ENCODE results near the gene FZR1. TPM values are rescaled to one million over a fixed set of nuclear protein-coding genes. Genes with fewer than 3 reads are reported as not detected.

The FZR1 gene
- 76.0 and 81.3 TPM in 2 replicates for total RNA-seq (2014; rRNA removed; shearing (Covaris generic))

DNA sequence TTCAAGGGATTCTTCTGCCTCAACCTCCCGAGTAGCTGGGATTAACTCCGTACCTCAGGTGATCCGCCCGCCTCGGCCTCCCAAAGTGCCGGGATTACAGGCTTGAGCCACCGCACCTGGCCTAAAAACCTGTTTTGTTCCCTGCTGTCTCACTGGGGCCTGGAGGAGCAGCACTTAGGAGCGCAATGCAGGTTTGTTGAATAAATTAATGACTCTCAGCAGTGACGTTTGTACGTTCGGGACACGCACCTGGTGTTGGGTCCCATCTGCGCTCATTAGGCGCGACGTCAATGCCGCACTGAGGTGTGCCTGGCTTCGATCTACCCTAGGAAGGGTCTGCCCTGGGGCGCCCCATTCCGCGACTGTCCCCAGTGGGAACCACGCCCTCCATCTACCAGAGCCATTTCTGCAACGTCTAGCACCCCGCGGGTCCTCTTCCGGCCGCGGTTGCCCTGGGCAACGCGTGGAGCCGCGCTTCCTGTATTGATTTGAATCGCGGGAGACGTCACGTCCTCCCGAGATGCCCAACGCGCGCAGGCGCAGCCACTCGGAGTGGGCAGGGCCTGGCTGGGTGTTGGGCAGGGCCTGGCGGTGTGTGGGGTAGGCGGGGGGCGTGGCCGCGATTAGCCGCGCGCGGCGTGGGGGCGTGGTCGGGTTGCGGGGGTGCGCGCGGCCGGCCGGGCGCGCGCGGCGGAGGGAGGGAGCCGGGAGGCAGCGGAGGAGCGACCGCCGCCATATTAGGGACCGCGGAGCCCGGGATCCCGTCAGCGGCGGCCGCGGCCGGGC, at the start of gene FZR1:
TSS of gene FZR1 (plus strand) at position 714 of the 786 bp plus-strand sequence. CDS start 16,679 bp downstream, outside the sequence.
- in situ Hi-C loops (cut with HindIII; ENCODE audit: low sequenced_read_pairs) = no loop called here
- peak; percentile 98 for DNase-seq (ENCODE audit: low spot score)

DNA sequence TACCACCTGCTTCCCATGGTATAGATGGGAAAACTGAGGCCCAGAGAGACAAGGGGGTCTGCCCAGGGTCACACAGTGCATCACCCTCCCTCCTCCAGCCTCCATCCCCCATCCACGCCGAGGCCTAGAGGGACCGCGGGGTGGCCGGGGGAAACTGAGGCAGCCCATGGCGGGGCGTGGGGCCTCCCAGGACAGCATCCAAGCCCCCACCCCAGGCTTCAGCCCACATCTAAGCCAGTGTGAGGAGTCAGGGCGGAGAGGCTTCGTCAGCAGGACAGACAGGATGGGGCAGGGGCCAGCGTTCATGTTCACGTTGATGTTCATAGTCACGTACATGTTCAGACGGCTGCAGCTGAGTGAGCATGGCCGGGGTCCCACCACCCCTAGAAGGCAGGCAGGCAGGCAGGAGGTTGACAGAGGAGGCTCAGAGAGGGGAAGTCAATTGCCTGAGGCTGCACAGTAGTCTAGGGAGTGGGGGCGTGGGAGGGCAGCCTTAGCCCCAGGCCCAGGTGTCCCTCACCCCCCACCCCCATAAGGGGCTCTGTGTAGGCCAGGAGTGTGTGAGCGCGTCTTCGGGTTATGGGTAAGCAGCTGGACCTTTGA, 49.1 kb upstream of the FZR1 start:
- DNase-seq (ENCODE audit: low spot score) = no peak
- in situ Hi-C loops (cut with HindIII; ENCODE audit: low sequenced_read_pairs) = no loop called here

DNA sequence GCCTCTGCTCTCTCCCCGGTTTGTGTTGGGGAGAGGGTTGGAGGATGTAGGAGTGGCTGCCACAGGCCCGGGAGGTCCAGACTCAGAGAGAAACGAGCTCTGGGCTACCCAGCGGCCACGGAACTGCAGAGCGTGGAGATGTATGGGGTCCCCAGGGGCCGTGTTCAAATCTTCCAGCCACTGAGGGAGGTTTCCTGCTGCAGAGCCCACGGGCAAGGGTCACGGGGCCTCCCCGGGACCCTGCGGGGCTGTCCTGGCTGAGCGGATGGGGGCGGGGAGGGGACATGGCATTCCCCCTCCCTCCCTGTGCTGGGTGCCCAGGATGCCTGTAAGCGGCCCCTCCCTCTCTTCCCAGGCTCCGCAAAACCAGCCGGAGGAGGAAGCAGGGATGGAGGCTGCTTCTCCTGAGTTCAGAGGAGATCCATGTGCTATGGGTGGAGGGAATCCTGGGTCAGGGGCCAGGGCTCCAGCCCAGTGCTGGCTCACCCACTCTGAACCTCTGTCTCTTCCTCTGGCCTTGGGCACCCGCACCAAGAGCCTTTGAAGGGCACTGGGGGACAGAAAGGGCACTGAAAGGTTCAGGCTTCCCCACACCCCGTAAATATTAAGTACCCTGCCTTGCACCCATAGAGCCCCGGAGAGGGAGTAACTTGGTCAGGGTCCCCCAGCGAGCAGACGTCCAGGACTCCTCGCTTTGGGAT, 48.4 kb upstream of the FZR1 start:
- DNase-seq (ENCODE audit: low spot score) = no peak
- in situ Hi-C loops (cut with HindIII; ENCODE audit: low sequenced_read_pairs) = no loop called here

DNA sequence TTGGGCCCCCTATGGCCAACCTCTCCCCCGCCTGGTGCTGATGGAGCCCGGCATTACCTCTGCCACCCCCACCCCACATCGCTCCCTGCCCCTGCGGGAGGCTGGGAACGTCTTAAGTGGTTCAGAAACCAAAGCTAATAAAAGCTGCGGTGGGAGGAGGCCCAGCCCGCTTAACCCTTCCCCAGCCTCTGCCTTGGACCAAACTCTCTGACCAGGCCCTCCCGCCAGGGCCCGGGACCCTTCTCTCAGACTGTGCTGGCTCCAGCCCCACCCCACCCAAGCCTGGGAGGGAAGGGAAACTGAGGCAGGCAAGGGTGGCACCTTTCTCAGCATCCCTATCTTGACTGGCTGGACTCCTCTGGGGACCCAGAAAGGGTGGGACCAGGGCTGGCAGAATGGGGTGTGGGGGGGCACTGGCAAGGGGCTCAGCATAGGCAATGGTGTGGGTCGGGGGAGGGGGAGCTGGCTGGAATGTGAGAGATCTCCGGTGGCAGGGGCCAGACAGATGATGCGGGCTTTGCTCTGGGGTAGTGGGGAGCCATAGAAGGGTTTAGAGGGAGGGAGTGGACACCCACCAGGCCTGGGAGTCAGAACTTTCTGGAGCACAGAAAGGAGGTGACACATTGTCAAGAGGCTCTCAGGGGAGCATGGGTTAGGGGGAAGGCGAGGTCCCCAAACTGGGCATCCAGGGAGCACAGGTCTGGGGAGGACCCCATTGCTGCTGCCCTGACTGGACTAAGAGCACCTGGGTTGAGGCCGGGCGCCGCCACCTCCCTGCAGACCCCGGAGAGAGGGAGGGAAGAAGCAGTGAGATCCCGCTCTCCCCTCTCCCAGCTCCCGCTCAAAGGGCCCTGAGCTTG, 47.7 kb upstream of the FZR1 start:
- in situ Hi-C loops (cut with HindIII; ENCODE audit: low sequenced_read_pairs) = no loop called here
- DNase-seq (ENCODE audit: low spot score) = no peak

DNA sequence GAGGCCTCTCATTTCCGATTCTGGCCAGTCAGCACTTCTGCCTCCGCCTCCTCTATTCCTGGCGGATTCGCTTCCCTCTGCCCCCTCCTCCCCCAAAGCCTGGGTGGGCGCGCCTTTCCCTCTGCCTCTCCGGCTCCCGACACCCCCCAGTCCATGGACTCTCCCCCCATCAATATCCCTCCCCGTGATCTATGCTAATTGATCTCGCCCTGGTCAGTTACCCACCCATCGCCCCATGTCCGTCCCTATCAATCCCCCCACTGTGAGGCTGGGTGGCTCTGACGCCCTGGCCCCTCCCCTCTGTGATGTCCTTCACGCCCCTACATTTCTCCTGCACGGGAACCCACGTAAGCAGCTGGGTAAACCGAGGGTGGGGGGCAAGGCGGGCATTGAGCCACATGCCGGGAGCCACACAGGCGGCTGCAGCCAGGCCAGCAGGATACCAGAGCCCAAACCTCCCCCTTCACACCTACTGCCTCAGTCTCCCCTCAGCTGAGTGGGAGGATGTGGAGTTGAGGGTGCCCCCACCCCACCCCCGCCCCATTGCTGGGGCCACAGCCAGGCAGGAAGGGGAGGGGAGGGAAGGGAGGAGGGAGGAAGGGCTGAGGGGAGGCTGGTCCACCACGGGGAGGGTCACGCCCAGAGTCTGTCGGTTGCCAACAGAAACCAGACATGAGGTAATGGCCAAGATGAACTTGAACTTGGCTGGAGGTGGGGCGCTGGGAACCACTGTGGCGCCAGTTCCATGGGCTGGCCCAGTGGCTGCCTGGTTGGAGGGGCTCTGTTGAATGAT, 46.8 kb upstream of the FZR1 start:
- no peak for DNase-seq (ENCODE audit: low spot score)
- in situ Hi-C loops (cut with HindIII; ENCODE audit: low sequenced_read_pairs) = no loop called here

DNA sequence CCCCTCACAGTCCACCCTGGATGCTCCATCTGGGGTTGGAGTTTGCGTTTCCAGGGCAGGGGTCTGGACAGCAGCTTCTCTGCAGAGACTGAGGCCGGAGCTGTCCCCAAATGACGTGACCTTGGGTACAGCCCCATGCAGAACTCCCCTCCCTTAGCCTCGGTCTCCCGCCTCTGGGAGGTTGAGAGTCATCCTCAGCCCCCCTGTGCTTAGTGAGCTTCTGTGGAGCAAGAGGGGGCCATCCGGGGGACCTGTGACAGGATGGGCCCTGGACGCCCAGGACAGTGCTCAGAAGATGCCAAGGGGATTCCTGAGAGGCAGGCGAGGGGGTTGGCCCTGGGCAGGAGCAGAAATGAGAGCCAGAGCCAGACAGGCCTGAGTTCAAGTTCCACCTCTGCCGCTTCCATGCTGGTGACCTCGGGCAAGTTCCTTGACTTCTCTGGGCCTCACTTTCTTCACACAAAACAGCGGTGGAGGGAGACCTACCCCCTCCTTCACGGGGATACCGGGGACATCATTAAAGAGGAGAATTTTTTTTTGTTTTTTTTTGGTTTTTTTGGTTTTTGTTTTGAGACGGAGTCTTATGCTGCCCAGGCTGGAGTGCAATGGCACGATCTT, 46.0 kb upstream of the FZR1 start:
- in situ Hi-C loops (cut with HindIII; ENCODE audit: low sequenced_read_pairs) = no loop called here
- DNase-seq (ENCODE audit: low spot score) = no peak

DNA sequence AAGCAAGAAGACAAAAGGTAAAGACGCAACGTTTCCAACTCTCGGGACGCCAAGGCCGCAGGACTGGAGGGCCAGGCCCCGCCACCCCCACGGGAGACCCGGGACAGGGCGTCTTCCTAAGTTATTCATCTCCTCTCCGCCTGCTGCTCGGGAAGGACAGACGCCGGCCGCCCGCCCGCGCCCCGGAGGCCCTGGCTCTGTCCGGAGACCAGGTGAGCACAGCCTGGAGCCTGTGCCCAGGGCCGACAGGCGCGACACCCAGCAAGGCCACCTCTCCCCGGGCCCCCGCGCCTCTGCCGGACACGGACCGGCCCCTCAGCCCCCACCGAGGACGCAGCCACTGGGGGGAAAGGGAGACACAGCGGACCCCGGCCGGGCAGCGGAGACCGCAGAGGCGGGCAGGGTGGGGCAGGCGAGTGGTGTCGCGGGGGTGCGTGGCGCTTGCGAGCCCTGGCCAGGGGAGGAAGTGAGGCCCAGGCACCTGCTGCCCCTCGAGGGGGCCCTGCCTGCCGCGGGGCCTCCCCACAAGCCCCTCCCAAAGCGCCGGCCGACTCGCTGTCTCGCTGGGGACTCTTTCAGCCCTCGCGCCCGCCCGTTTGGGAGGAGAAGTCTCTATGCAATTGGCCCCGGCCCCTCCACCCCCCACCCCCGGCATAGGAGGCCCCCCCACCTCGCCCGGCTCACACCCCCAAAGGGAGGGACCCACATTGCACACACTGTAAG, 43.0 kb upstream of the FZR1 start:
- in situ Hi-C loops (cut with HindIII; ENCODE audit: low sequenced_read_pairs) = no loop called here
- no peak for DNase-seq (ENCODE audit: low spot score)

DNA sequence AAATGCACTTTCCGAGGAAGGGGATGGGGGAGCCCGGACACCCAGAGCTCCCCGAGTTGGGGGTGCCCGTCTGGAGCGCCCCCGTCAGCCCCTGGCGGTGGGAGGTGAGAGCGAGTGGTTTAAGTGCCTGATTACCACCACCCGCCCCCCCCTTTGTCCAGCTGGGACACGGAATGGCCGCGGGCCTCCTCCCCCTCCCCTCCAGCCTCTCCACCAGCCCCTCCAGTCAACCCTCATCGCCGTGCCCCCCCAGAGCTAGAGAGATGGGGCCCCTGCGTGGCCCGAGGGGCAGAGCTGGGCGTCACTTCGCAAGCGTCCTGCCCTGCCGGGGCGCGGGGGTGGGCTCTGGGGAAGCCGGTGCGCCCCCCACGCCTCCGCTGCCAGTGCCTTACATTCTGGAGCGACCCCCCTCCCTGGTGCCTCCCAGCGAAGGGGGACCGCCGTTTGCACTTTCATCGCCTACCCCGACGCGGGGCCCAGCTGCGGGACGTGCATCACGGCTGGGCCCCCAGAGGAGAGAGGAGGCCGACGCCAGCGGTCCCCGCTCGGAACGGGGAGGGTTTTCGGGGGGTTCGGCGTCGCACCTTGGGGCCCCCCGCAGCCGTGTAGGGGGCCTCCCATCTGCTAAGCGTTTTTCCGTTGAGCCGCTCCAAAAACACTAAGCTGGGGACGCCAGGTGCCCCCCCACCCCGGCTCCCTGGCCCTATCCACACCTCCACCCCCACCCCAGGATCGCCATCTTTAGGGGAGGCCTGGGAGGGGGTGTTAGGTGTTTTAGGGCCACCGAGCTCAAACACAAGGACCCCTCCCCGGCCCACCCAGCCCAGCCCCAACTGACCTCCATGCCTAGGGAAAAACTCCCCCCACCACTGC, 42.2 kb upstream of the FZR1 start:
- DNase-seq (ENCODE audit: low spot score) = no peak
- in situ Hi-C loops (cut with HindIII; ENCODE audit: low sequenced_read_pairs) = no loop called here

DNA sequence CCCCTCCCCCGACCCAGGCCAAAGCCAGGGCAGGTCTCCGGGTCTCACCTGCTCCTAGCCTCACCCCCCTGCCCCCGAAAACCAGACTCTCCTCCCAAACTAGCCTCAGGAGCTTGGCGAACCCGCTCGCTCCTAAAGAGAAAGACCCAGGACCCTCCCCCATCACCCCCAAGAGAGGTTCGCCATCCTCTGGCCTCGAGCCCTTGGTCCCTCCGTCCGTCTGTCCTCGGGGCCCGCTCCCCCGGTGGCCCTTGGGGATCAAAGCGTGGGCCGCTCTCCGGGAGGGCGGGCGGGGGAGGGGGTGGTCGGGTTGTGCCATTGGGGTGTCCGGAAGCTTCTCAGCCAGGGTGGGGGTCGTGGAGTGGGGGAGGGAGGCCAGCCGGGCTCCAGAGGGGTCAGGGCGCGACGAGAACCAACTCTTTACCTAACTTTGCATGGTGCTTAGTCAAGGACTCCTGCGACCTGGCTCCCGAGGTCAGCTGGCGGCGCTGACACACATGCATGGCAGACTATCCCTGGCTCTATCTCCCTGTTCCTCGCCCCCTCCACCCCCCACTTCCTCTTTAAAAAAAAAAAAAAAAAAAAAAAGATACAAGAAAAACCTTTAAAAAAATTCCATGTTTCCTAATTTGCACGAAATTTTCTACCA, 41.4 kb upstream of the FZR1 start:
- DNase-seq (ENCODE audit: low spot score) = no peak
- in situ Hi-C loops (cut with HindIII; ENCODE audit: low sequenced_read_pairs) = no loop called here

DNA sequence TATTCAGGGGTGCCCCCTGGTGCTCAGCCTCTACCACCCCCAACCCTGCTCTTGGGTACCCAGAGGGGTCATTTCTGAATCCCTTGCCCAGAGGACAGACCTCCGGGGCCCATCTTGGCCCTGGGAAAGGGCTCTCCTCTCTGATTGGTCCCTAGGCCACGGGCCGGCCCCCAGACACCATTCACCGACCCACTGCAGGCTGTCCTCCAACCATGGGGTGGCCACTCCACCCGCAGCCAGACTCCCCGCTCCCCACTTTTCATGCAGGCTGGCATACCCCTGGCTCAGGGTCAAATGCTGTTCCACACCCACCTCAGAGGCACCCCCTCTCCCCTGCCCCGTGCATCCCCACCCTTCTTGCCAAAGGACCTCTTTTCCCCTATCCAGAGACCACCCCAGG, 40.6 kb upstream of the FZR1 start:
- in situ Hi-C loops (cut with HindIII; ENCODE audit: low sequenced_read_pairs) = no loop called here
- DNase-seq (ENCODE audit: low spot score) = no peak

DNA sequence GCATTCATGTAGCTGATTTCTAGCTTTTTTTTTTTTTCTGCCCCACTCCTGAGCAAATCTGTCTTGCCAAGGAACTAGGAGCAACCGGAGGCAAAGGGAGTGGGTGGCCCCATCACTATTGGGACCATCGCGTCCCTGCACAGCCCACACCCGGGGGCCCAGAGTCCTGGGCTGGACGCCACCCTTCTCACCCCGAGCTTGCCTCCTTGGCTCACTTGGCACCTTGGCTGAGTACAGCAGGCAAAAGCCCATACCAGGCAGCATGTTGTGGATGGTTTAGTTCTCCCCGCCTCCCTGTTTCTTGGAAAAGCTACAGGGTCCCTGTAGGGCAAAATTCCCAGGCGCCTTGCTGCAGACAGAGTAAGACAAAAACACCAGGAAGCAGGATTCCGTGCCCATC, 39.5 kb upstream of the FZR1 start:
- DNase-seq (ENCODE audit: low spot score) = peak; percentile 48
- in situ Hi-C loops (cut with HindIII; ENCODE audit: low sequenced_read_pairs) = no loop called here

DNA sequence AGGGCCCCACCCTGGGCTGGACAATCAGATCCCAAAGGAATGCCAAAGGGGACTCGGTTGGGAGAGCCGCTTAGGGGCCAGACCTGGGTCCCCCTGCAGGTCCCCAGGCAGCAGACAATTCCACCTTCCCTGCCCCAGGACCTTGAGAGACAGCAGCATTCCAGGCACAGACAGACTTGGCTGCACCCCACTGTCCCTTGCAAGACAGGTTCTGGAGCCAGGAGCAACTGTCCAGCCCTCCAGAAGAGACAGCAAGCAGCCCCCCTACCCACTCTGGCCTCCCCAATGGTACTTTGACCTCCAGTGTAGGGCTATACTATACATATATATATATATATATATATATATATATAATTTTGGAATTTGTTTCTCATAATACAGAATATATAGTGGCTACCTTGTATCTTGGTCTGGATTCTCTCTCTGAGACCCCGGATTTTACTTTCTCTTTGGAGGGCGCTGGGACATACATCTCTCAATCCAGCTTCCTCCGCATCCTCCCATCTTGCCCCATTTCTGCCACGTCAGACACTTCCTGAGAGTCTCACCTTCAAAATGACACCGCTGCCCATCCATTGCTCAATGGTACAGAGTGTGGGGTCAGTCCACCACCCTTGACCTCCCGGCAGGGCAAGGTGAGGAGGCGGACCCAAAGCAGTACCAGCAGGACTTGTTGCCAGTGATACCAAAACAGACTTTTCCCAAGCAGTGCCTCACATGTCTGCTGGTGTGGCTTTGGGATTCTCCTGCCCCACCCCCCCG, 38.5 kb upstream of the FZR1 start:
- no peak for DNase-seq (ENCODE audit: low spot score)
- in situ Hi-C loops (cut with HindIII; ENCODE audit: low sequenced_read_pairs) = no loop called here

DNA sequence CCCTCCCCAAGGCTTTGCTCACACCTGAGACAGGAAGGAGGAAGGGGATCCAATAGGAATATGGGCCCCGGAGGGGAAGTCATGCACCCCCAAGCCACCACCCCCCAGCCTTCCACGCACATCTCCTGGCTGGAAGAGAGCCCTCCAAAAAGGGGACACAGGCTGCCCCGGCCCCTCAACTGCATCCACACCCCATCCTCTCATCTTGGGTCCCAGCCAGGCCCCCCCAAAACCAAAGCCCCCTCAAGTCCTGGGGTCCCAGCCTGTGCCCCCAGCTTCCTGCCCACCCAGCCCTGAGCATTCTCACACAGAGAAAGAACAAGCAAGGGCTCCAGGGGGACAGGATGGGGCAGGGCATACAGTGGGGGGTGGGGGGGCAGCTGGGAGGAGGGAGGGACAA, 37.9 kb upstream of the FZR1 start:
- no peak for DNase-seq (ENCODE audit: low spot score)
- in situ Hi-C loops (cut with HindIII; ENCODE audit: low sequenced_read_pairs) = no loop called here

DNA sequence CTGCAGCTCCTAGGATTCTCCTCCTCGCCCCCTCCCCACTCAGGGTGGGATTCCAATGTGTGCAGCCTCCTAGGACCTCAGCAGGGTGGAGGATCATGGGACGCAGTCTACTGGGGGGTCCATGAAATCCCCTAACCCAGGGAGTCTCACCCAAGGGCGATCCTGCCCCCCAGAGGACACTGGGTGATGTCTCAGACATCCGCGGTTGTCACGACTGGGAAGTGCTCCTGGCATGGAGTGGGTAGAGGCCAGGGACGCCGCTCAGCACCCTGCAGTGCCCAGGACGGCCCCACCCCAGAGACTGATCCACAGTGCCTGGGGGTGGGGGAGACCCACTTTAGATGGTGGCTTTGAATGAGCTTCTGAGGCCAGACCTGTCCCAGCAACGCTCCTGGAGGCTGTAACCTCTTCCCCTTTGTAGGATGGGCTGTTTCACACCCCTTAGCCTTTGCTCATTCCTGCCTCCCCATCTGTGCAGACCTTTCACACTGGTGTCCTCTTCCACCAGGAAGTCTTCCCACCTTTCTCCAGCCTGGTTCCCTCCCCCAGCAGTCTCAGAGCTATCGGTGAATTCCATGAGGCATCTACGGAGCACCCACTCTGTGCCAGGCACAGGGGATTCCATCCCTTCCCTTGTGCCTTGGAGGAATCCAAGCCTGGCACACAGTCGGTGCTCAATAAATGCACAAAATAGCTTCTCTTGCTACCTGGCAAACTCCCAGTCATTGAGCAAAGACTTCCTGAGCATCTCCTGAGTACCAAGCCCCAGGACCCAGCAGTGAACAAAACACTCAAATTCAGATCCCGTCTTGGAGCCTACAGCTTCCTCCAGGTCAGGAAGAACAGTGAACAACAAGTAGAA, 36.2 kb upstream of the FZR1 start:
- no peak for DNase-seq (ENCODE audit: low spot score)
- in situ Hi-C loops (cut with HindIII; ENCODE audit: low sequenced_read_pairs) = no loop called here

Measured in G401 (cell line).